H1 (cell line): ENCODE data around the gene IRF5. TPM values are rescaled to one million over a fixed set of nuclear protein-coding genes. Genes with fewer than 3 reads are reported as not detected.

Source experiments
- CHD1 ChIP-seq: IDR thresholded peaks from 2 replicates; pipeline ENCODE4 v1.6.1; 2012; ENCODE audit warnings: low read depth, low read length, improper control_type of control experiment
- KDM4A ChIP-seq: IDR thresholded peaks from one replicate; pipeline ENCODE4 v1.7.1; 2012; ENCODE audit warnings: low read depth, mild to moderate bottlenecking, moderate library complexity, low read length, inconsistent platforms; ENCODE audit not compliant: severe bottlenecking
- POLR2AphosphoS5 ChIP-seq: IDR thresholded peaks from 2 replicates; pipeline ENCODE4 v1.6.1; 2011; ENCODE audit warnings: low read depth, low read length
- polyA plus RNA-seq, 7 experiments: library from polyadenylated mRNA; depleted of rRNA in 3 of 7; stranded (reverse) in 5 of 7; unstranded in 2 of 7; fragments of >200 nt in 5 of 7; fragments of 200-250 nt in 2 of 7; gene quantifications; 1 replicate in 5 of 7; 2 replicates in 1 of 7; 4 replicates in 1 of 7; pipeline versions ENCODE4 v1.2.1 to v1.2.3, GENCODE V29; 2011 to 2013; ENCODE audit warnings: missing spikeins in 2 of 7, mixed read lengths in 2 of 7
- total RNA-seq: library from RNA; stranded (reverse); fragmentation: NEBNext Ultra II Directional; extraction: Animal tissue kit (Norgen Biotek cat#: 25700); gene quantifications from 2 replicates; pipeline ENCODE4 v1.2.1, GENCODE V29; 2021

The IRF5 gene
- total and polyA plus RNA-seq, 2 of the 8 experiments (the other 6 are each of a cell fraction or from before 2014, with no cell fraction given) = 0.28 to 1.1 TPM

GRCh38 chr7:128974241-128974934 is 36.7 kb downstream of the IRF5 start (continued):
- TF ChIP-seq KDM4A (no peak), CHD1 (no peak), POLR2AphosphoS5 (no peak)
